Naive thymus-derived CD4-positive, alpha-beta T cell (primary cell): ENCODE data around the gene SUGCT. TPM values are rescaled to one million over a fixed set of nuclear protein-coding genes. Genes with fewer than 3 reads are reported as not detected.

Source experiments
- ATAC-seq: fragments of 150-1000 bp; cut with Tn5 transposase; 2 replicates; pipeline ENCODE4 v1.10.0; 2021; ENCODE audit warnings: mild to moderate bottlenecking, moderate library complexity
- CTCF ChIA-PET: fragments of 350-600 bp; sonication (Branson Sonifier 250); formaldehyde crosslinking; loops from one replicate; lab custom pipeline; 2021; ENCODE audit warnings: antibody characterized with exemption; lab: Charles Lee
- POLR2A ChIA-PET: fragments of 350-600 bp; sonication (Branson Sonifier 250); formaldehyde crosslinking; loops from one replicate; lab custom pipeline; 2021; ENCODE audit warnings: antibody characterized with exemption, inconsistent platforms; lab: Charles Lee
- DNase-seq, 9 donors: peaks; one replicate each; pipeline versions ENCODE4 v3.0.0 to v3.0.0-alpha.2; 2020 to 2022; ENCODE audit warnings: mixed read lengths in 1 of 9
- H3K27ac ChIP-seq: one replicate; pipeline ENCODE4 v1.7.0; 2013; ENCODE audit warnings: mild to moderate bottlenecking, low read depth, low read length, moderate library complexity
- H3K27me3 ChIP-seq, 2 donors: one replicate each; pipeline ENCODE4 v1.7.0; 2013; ENCODE audit warnings: low read length in 2 of 2, mild to moderate bottlenecking in 2 of 2, moderate library complexity in 2 of 2; ENCODE audit not compliant: control insufficient read depth in 2 of 2, insufficient read depth in 2 of 2
- H3K36me3 ChIP-seq, 3 experiments: 1 replicate in 2 of 3; 2 replicates in 1 of 3; pipeline ENCODE4 v1.7.0; 2013; ENCODE audit warnings: low read length in 3 of 3, mild to moderate bottlenecking in 3 of 3, moderate library complexity in 1 of 3; ENCODE audit not compliant: insufficient read depth in 3 of 3, control insufficient read depth in 2 of 3
- H3K4me1 ChIP-seq, 2 donors: one replicate each; pipeline ENCODE4 v1.7.0; 2013; ENCODE audit warnings: low read length in 2 of 2, mild to moderate bottlenecking in 2 of 2, moderate library complexity in 1 of 2; ENCODE audit not compliant: control insufficient read depth in 2 of 2, insufficient read depth in 2 of 2
- H3K4me3 ChIP-seq: 2 replicates; pipeline ENCODE4 v1.7.0; 2013; ENCODE audit warnings: mild to moderate bottlenecking, low read length
- H3K9me3 ChIP-seq, 3 experiments: 1 replicate in 2 of 3; 2 replicates in 1 of 3; pipeline ENCODE4 v1.7.0; 2013; ENCODE audit warnings: low read length in 3 of 3; ENCODE audit not compliant: control insufficient read depth in 2 of 3
- H3K27ac Mint-ChIP-seq, 9 donors: one replicate each; pipeline ENCODE4 v1.8.0; 2020 to 2022; ENCODE audit warnings: mixed read lengths in 9 of 9, mild to moderate bottlenecking in 8 of 9, moderate library complexity in 5 of 9, inconsistent platforms in 2 of 9
- H3K27me3 Mint-ChIP-seq, 5 donors: one replicate each; pipeline ENCODE4 v1.8.0; 2021 to 2022; ENCODE audit warnings: mixed read lengths in 5 of 5, mild to moderate bottlenecking in 1 of 5
- H3K36me3 Mint-ChIP-seq, 5 donors: one replicate each; pipeline ENCODE4 v1.8.0; 2020 to 2022; ENCODE audit warnings: mixed read lengths in 5 of 5, mild to moderate bottlenecking in 3 of 5, inconsistent platforms in 1 of 5
- H3K4me1 Mint-ChIP-seq, 7 donors: one replicate each; pipeline ENCODE4 v1.8.0; 2020 to 2022; ENCODE audit warnings: mixed read lengths in 7 of 7, mild to moderate bottlenecking in 3 of 7, inconsistent platforms in 1 of 7
- H3K4me3 Mint-ChIP-seq, 10 donors: one replicate each; pipeline ENCODE4 v1.8.0; 2020 to 2022; ENCODE audit warnings: mild to moderate bottlenecking in 10 of 10, mixed read lengths in 10 of 10, moderate library complexity in 6 of 10, inconsistent platforms in 2 of 10
- H3K9me3 Mint-ChIP-seq, 11 donors: one replicate each; pipeline ENCODE4 v1.8.0; 2020 to 2022; ENCODE audit warnings: mixed read lengths in 11 of 11, mild to moderate bottlenecking in 4 of 11, inconsistent platforms in 1 of 11, moderate library complexity in 1 of 11
- intact Hi-C, 2 donors: fragments of 100-400 bp; cut with micrococcal nuclease; formaldehyde crosslinking; loops; one replicate each; pipeline ENCODE4 v1.15.1; 2023
- polyA plus RNA-seq, 2 donors: library from polyadenylated mRNA; unstranded; fragments of 300-500 nt; fragmentation: Illumina TruSeq; gene quantifications; one replicate each; pipeline ENCODE4 v1.2.3, GENCODE V29; 2021
- total RNA-seq, 6 experiments: library from RNA in 5 of 6; stranded (reverse) in 5 of 6; gene quantifications; 1 replicate in 5 of 6; 2 replicates in 1 of 6; pipeline ENCODE4 v1.2.3 and lab custom pipeline; 2021 to 2026

SUGCT gene
- total and polyA plus RNA-seq, 7 experiments from 2014 or later = 0.95 to 2.7 (median 2.2) TPM; not detected in 1

DNA sequence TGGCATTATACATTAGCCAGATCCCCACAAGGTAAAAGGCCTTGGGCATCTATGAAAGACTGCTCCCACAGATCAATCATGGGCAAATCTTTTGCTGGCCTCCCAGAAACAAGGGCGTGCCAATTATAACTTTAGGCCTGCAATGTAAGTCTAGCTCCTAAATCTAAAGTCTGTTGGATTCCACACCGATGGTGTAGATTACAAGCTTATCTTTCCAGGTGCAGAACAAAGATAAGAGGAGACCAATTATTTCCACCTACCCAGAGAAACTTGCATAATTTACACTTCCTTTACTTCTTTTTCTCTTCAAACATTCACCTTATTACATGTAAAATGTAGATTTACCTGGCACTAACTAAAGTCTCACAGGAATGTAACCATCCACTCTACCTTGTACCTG lies 713.1 kb downstream of the SUGCT start:
- Histone ChIP-seq H3K27me3 (no peaks in the 10 kb centered on the region), H3K27ac (no peak overlapping the region), H3K4me3 (no peak overlapping the region), H3K4me1 (no peaks in the 10 kb centered on the region), H3K36me3 (no peaks in the 10 kb centered on the region), H3K9me3 (no peaks in the 10 kb centered on the region)
- Mint-ChIP-seq H3K36me3 (no peaks in the 10 kb centered on the region), H3K9me3 (peaks cover 0 to 10% (median 4%) of the 10 kb centered on the region in 11 donors), H3K27ac (no peak overlapping the region), H3K4me3 (no peak overlapping the region), H3K4me1 (no peaks in the 10 kb centered on the region), H3K27me3 (no peaks in the 10 kb centered on the region)
- ChIA-PET CTCF (no interaction called here), POLR2A (no interaction called here)
- intact Hi-C loops = no loop called here
- DNase-seq (no peak), ATAC-seq (no peak)

GRCh38 chr7:40848541-40849221 lies 713.9 kb downstream of the SUGCT start:
- Mint-ChIP-seq H3K27ac (no peak overlapping the region), H3K9me3 (peaks cover 0 to 10% (median under 1%) of the 10 kb centered on the region in 11 donors), H3K4me1 (no peaks in the 10 kb centered on the region), H3K36me3 (no peaks in the 10 kb centered on the region), H3K27me3 (no peaks in the 10 kb centered on the region), H3K4me3 (no peak overlapping the region)
- intact Hi-C loops = no loop called here
- ATAC-seq (no peak), DNase-seq (no peak)
- no peaks in the 10 kb centered on the region for H3K4me1 ChIP-seq
- no peak overlapping the region for H3K4me3 ChIP-seq
- H3K36me3 ChIP-seq = no peaks in the 10 kb centered on the region
- POLR2A ChIA-PET = no interaction called here
- H3K27me3 ChIP-seq = no peaks in the 10 kb centered on the region
- CTCF ChIA-PET = no interaction called here
- no peak overlapping the region for H3K27ac ChIP-seq
- no peaks in the 10 kb centered on the region for H3K9me3 ChIP-seq

DNA sequence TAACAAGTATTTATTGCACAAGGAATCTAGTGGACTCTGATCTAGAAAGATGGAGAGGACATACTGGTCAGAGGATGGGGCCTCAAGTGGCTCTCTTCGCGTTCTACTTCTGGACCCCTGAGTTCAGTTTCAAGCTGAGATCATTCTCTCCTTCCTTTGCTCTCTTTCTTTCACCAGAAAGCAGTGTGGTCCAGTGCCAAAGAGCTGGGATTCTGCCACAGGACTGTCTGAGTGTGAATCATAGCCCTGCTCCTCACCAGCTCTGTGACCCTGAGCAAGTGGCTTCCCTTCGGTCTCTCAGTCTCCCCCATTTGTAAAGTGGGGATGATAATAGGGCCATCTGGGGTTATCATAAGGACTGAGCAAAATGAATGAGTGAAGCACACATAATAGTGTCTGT lies 715.2 kb downstream of the SUGCT start:
- Mint-ChIP-seq H3K36me3 (no peaks in the 10 kb centered on the region), H3K27ac (no peak overlapping the region), H3K4me1 (no peaks in the 10 kb centered on the region), H3K4me3 (no peak overlapping the region), H3K9me3 (peaks cover 0 to 10% (median 0%) of the 10 kb centered on the region in 11 donors), H3K27me3 (no peaks in the 10 kb centered on the region)
- Histone ChIP-seq H3K36me3 (no peaks in the 10 kb centered on the region), H3K9me3 (no peaks in the 10 kb centered on the region), H3K27me3 (no peaks in the 10 kb centered on the region), H3K4me1 (no peaks in the 10 kb centered on the region), H3K4me3 (no peak overlapping the region), H3K27ac (no peak overlapping the region)
- no peak for ATAC-seq
- intact Hi-C loops = no loop called here
- CTCF ChIA-PET = no interaction called here
- no peak for DNase-seq
- POLR2A ChIA-PET = no interaction called here

DNA sequence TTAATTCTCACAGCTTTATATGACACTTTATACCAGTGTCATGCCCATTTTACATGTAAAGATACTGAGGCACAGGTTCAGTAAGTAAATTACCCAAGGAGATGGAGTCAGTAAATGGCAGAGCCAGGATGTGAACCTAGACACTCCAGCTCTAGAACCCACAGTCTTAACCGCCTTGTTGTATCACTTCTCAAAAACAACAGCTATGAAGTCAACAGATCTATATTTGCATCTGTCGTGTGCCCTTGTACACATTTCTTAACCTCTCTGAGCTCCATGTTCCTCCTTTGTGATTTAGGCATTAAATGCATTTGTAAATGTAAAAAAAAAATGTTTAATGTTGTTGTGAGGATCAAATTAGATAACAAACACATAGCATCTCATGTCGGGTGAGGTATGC lies 716.2 kb downstream of the SUGCT start:
- H3K36me3 ChIP-seq = no peaks in the 10 kb centered on the region
- H3K9me3 Mint-ChIP-seq = peaks cover 0 to 7% (median 0%) of the 10 kb centered on the region in 11 donors
- ATAC-seq (no peak), DNase-seq (no peak)
- no peaks in the 10 kb centered on the region for H3K4me1 ChIP-seq
- intact Hi-C loops = no loop called here
- no peak overlapping the region for H3K4me3 ChIP-seq
- H3K27me3 ChIP-seq = no peaks in the 10 kb centered on the region
- H3K4me3 Mint-ChIP-seq = no peak overlapping the region
- H3K36me3 Mint-ChIP-seq = no peaks in the 10 kb centered on the region
- ChIA-PET CTCF (no interaction called here), POLR2A (no interaction called here)
- H3K4me1 Mint-ChIP-seq = no peaks in the 10 kb centered on the region
- no peak overlapping the region for H3K27ac ChIP-seq
- no peaks in the 10 kb centered on the region for H3K27me3 Mint-ChIP-seq
- no peak overlapping the region for H3K27ac Mint-ChIP-seq
- no peaks in the 10 kb centered on the region for H3K9me3 ChIP-seq

- CTCF ChIA-PET = no interaction called here
- Histone ChIP-seq H3K4me3 (no peak overlapping the region), H3K27me3 (no peaks in the 10 kb centered on the region), H3K4me1 (no peaks in the 10 kb centered on the region), H3K9me3 (no peaks in the 10 kb centered on the region), H3K27ac (no peak overlapping the region), H3K36me3 (no peaks in the 10 kb centered on the region)
- Mint-ChIP-seq H3K4me3 (no peak overlapping the region), H3K36me3 (no peaks in the 10 kb centered on the region), H3K27me3 (no peaks in the 10 kb centered on the region), H3K27ac (no peak overlapping the region), H3K4me1 (no peaks in the 10 kb centered on the region), H3K9me3 (peaks cover 0 to 4% (median 0%) of the 10 kb centered on the region in 11 donors)
- intact Hi-C loops = no loop called here
- ATAC-seq (no peak), DNase-seq (no peak)
- POLR2A ChIA-PET = no interaction called here
Measured at GRCh38 chr7:40859076-40859475, 724.3 kb downstream of the SUGCT start.

- POLR2A ChIA-PET = no interaction called here
- ATAC-seq = no peak
- Mint-ChIP-seq H3K4me3 (no peak overlapping the region), H3K9me3 (peaks cover 0 to 4% (median 0%) of the 10 kb centered on the region in 11 donors), H3K27ac (no peak overlapping the region), H3K4me1 (no peaks in the 10 kb centered on the region), H3K27me3 (no peaks in the 10 kb centered on the region), H3K36me3 (no peaks in the 10 kb centered on the region)
- Histone ChIP-seq H3K27me3 (no peaks in the 10 kb centered on the region), H3K27ac (no peak overlapping the region), H3K36me3 (no peaks in the 10 kb centered on the region), H3K4me1 (no peaks in the 10 kb centered on the region), H3K9me3 (no peaks in the 10 kb centered on the region), H3K4me3 (no peak overlapping the region)
- intact Hi-C loops = no loop called here
- no peak for DNase-seq
- CTCF ChIA-PET = no interaction called here
Measured at GRCh38 chr7:40859965-40860543, 725.2 kb downstream of the SUGCT start.
